ENCODE measurements around the gene HPS5. TPM values are rescaled to one million over a fixed set of nuclear protein-coding genes. Genes with fewer than 3 reads are reported as not detected.

Gene HPS5
- total RNA-seq, 6 donors from 2014 or later: 18.6 to 40.9 (median 31.1) TPM

DNA sequence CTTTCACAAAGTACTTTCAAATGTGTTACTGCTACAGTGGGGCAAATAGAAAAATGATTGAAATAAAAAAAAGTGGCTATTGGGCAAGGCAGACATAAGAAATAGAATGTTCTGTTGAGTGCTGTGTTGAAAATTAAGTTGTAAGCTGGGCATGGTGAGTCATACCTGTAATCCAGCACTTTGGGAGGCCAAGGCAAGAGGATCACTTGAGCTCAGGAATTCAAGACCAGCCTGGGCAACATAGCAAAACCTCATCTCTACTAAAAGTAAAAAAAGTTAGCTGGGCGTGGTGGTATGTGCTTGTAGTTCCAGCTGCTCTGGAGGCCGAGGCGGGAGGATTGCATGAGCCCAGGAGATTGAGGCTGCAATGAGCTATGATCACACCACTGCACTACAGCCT is 45.5 kb upstream of the HPS5 start:
- H3K4me3 ChIP-seq: no peak overlapping the region
- H3K36me3 ChIP-seq: peaks cover 26 to 50% (median 38%) of the 10 kb centered on the region in 4 donors
- DNase-seq (no peak), ATAC-seq (ENCODE audit: low FRiP score in 2 of 2) (no peak)
- TF ChIP-seq POLR2AphosphoS5 (IDR thresholded peaks at IDR 0.05) (no peak), POLR2A (IDR thresholded peaks at IDR 0.05) (no peak), EP300 (IDR thresholded peaks at IDR 0.05) (no peak)
- TF ChIP-seq, protein P1, sequence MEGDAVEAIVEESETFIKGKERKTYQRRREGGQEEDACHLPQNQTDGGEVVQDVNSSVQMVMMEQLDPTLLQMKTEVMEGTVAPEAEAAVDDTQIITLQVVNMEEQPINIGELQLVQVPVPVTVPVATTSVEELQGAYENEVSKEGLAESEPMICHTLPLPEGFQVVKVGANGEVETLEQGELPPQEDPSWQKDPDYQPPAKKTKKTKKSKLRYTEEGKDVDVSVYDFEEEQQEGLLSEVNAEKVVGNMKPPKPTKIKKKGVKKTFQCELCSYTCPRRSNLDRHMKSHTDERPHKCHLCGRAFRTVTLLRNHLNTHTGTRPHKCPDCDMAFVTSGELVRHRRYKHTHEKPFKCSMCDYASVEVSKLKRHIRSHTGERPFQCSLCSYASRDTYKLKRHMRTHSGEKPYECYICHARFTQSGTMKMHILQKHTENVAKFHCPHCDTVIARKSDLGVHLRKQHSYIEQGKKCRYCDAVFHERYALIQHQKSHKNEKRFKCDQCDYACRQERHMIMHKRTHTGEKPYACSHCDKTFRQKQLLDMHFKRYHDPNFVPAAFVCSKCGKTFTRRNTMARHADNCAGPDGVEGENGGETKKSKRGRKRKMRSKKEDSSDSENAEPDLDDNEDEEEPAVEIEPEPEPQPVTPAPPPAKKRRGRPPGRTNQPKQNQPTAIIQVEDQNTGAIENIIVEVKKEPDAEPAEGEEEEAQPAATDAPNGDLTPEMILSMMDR (IDR thresholded peaks at IDR 0.05): no peak
- 98 to 100% methylated on average over 3 of the region's 3 CpGs for WGBS, 2 donors
- no peaks in the 10 kb centered on the region for H3K27me3 ChIP-seq
- H3K9me3 ChIP-seq: no peaks in the 10 kb centered on the region
- H3K27ac ChIP-seq: no peak overlapping the region
- no peaks in the 10 kb centered on the region for H3K4me1 ChIP-seq

DNA sequence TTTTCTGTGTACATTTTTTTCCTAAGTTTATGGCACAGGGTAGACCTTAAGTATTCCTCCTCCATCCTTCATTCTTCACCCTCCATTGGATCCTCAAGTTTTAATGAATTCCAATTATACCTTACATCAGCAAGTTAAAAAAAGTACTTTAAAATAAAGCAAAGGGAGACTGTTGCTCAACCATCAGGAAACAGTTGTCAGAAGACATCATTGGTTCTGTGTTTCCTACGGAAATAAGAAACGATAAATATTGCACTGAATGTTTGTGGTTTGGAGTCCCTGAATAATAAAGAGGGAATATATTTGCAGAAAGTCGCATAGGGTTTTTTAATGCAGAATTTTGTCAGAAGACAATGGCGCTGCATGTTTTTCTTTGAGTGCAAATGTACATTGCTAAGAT is 44.3 kb upstream of the HPS5 start:
- Histone ChIP-seq H3K4me1 (no peaks in the 10 kb centered on the region), H3K4me3 (no peak overlapping the region), H3K36me3 (peaks cover 36 to 62% (median 49%) of the 10 kb centered on the region in 4 donors), H3K27ac (no peak overlapping the region), H3K9me3 (no peaks in the 10 kb centered on the region), H3K27me3 (no peaks in the 10 kb centered on the region)
- WGBS, 2 donors: 55 to 71% methylated on average over 4 of the region's 4 CpGs
- TF ChIP-seq EP300 (IDR thresholded peaks at IDR 0.05) (no peak), POLR2A (IDR thresholded peaks at IDR 0.05) (no peak), POLR2AphosphoS5 (IDR thresholded peaks at IDR 0.05) (no peak)
- TF ChIP-seq, protein P1 (IDR thresholded peaks at IDR 0.05): no peak
- ATAC-seq (ENCODE audit: low FRiP score in 2 of 2) (no peak), DNase-seq (no peak)

DNA sequence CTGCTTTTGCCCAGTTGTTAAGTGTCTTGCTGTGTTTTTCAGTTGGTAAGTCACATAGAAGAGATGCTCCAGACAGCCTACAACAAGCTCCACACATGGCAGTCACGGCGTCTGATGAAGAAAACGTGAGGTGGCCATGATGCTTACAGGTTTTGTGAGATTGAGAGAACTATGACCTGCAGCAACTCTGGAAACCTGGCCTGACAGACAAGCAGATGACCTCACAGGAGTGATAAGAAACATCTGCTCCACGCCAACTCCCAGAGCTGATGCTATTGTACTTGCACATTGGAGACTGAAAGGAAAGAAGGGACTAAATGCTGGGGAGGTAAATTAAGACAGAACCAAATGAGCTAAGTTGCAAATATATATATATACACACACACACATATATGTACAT is 43.8 kb upstream of the HPS5 start:
- no peak for TF ChIP-seq POLR2A (IDR thresholded peaks at IDR 0.05)
- no peak for TF ChIP-seq EP300 (IDR thresholded peaks at IDR 0.05)
- TF ChIP-seq, protein P1 (IDR thresholded peaks at IDR 0.05): no peak
- TF ChIP-seq POLR2AphosphoS5 (IDR thresholded peaks at IDR 0.05): no peak
- Histone ChIP-seq H3K4me3 (no peak overlapping the region), H3K36me3 (peaks cover 36 to 67% (median 55%) of the 10 kb centered on the region in 4 donors), H3K9me3 (no peaks in the 10 kb centered on the region), H3K27ac (no peak overlapping the region), H3K4me1 (no peaks in the 10 kb centered on the region), H3K27me3 (no peaks in the 10 kb centered on the region)
- 92 to 93% methylated on average over 4 of the region's 4 CpGs for WGBS, 2 donors
- ATAC-seq (ENCODE audit: low FRiP score in 2 of 2) (peak in 1 of 2 donors; percentile 12), DNase-seq (no peak)

DNA sequence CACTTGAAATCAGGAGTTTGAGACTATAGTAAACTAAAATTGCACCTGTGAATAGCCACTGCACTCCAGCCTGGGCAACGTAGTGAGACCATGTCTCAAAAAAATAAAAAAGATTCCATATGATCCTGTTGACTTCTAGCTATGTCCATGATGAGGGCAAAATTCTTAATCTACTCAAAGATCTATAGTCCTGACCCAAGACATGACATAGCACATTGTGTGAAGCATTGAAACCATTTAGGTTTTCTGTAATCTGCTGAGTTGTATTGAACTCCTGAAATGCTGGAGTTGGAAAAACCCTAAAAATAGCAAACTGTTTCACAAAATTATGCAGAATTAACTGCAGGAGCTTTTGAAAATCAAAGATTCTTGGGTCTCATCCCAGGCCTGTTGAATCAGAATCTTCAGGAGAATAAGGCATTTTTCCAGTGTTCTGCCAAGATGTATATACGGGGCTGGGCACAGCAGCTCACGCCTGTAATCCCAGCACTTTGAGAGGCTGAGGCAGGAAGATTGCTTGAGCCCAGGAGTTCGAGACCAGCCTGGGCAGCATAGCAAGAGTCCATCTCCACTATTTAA is 42.6 kb upstream of the HPS5 start:
- WGBS, 2 donors: 91 to 96% methylated on average over 4 of the region's 4 CpGs

More for the DNA sequence above, 42.6 kb upstream of the HPS5 start:
- Histone ChIP-seq H3K9me3 (no peaks in the 10 kb centered on the region), H3K27ac (no peak overlapping the region), H3K27me3 (no peaks in the 10 kb centered on the region), H3K4me1 (no peaks in the 10 kb centered on the region), H3K36me3 (peaks cover 41 to 79% (median 64%) of the 10 kb centered on the region in 4 donors), H3K4me3 (no peak overlapping the region)
- TF ChIP-seq POLR2A (IDR thresholded peaks at IDR 0.05): no peak
- no peak for TF ChIP-seq EP300 (IDR thresholded peaks at IDR 0.05)
- no peak for TF ChIP-seq POLR2AphosphoS5 (IDR thresholded peaks at IDR 0.05)
- TF ChIP-seq, protein P1 (IDR thresholded peaks at IDR 0.05): no peak
- DNase-seq (no peak), ATAC-seq (ENCODE audit: low FRiP score in 2 of 2) (no peak)

Data from upper lobe of left lung (tissue), 6 donors.